ENCODE data around the gene SLC15A2.

The SLC15A2 gene

GRCh38 chr3:121988146-121988545, 93.9 kb downstream of the SLC15A2 start:
- DNase-seq: no peak

- no peak for DNase-seq
These were observed 95.7 kb downstream of the SLC15A2 start for GRCh38 chr3:121989943-121990342.

GRCh38 chr3:121992601-121993560, 98.7 kb downstream of the SLC15A2 start:
- DNase-seq: no peak

All from activated CD4-positive, CD25-positive, alpha-beta regulatory T cell treated with anti-CD3 and anti-CD28 coated beads, Interleukin-2, amount 50 U/mL, for 72 hours (primary cell).